ENCODE results near the gene TTC13. TPM values are rescaled to one million over a fixed set of nuclear protein-coding genes. Genes with fewer than 3 reads are reported as not detected.

Gene TTC13
- total RNA-seq, 1 experiment from 2014 or later: 30.1 TPM

DNA sequence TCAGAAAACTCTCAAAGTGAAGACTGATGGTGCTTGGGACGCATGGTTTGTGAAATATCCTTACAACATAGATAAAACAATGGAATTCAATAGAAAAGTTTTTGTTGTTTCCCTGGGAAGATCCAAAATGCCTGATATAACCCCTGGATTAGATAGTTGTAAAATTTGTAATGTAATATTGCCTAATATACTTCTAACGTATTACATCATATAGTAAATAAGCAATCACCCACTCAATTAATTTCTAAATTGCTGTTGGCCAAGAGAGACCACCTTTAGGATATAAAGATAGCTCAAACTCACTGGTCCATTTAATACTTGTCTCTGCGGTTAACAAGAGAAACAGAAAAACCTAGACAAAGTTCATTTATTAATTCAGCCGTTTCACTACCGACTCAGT lies 42.2 kb downstream of the TTC13 start:
- intact Hi-C loops (cut with micrococcal nuclease; ENCODE audit: unreplicated experiment): no loop called here
- no peak for DNase-seq (ENCODE audit: low spot score)
- Histone ChIP-seq H3K4me1 (ENCODE audit: insufficient read depth, low read length, poor library complexity, severe bottlenecking) (no peaks in the 10 kb centered on the region), H3K9me3 (ENCODE audit: low read depth, low read length, poor library complexity, severe bottlenecking) (no peaks in the 10 kb centered on the region), H3K27me3 (replicated peaks; ENCODE audit: insufficient read depth, low read depth, low read length, poor library complexity) (no peaks in the 10 kb centered on the region), H3K36me3 (ENCODE audit: insufficient read depth, low read length, poor library complexity, severe bottlenecking) (no peaks in the 10 kb centered on the region), H3K27ac (ENCODE audit: low read depth, low read length, poor library complexity, severe bottlenecking) (no peak overlapping the region), H3K4me3 (ENCODE audit: low read depth, low read length, poor library complexity, severe bottlenecking) (no peak overlapping the region)
- ChIA-PET CTCF (no interaction called here), POLR2A (ENCODE audit: low non-redundant PET) (no interaction called here)
- no TSS peak for BruUV-seq (replicated peaks)
- no peak for TF ChIP-seq EZH2 (IDR thresholded peaks at IDR 0.05; ENCODE audit: borderline replicate concordance, low read depth, low read length, poor library complexity, severe bottlenecking)
- no peak for TF ChIP-seq CTCF (conservative IDR thresholded peaks at IDR 0.05; ENCODE audit: low read depth, low read length)

DNA sequence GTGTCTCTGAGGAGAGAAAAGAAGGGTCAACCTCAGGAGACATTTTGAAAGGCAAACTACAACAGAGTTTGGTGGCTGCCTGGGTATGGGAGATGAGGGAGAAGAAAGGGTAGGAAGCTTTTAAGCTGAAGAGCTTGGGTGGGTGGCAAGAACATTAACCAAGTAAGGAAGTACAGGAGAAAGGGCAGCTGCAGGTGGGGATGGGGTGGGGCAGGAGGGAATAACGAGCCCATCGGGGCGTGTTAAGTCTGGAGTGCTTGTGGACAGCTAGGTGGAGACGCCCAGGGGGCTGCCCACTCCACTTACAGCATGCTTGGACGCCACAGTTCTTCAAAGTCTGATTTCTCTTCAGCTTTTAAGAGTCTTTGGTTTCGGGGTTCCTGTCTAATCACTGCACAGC lies 42.8 kb downstream of the TTC13 start:
- no peaks in the 10 kb centered on the region for H3K4me1 ChIP-seq (ENCODE audit: insufficient read depth, low read length, poor library complexity, severe bottlenecking)
- H3K27ac ChIP-seq (ENCODE audit: low read depth, low read length, poor library complexity, severe bottlenecking): no peak overlapping the region
- ChIA-PET POLR2A (ENCODE audit: low non-redundant PET) (no interaction called here), CTCF (no interaction called here)
- H3K36me3 ChIP-seq (ENCODE audit: insufficient read depth, low read length, poor library complexity, severe bottlenecking): no peaks in the 10 kb centered on the region
- no peak for DNase-seq (ENCODE audit: low spot score)
- H3K4me3 ChIP-seq (ENCODE audit: low read depth, low read length, poor library complexity, severe bottlenecking): no peak overlapping the region
- BruUV-seq (replicated peaks): no TSS peak
- H3K9me3 ChIP-seq (ENCODE audit: low read depth, low read length, poor library complexity, severe bottlenecking): no peaks in the 10 kb centered on the region
- intact Hi-C loops (cut with micrococcal nuclease; ENCODE audit: unreplicated experiment): no loop called here
- no peaks in the 10 kb centered on the region for H3K27me3 ChIP-seq (replicated peaks; ENCODE audit: insufficient read depth, low read depth, low read length, poor library complexity)
- TF ChIP-seq EZH2 (IDR thresholded peaks at IDR 0.05; ENCODE audit: borderline replicate concordance, low read depth, low read length, poor library complexity, severe bottlenecking): no peak
- TF ChIP-seq CTCF (conservative IDR thresholded peaks at IDR 0.05; ENCODE audit: low read depth, low read length): no peak

DNA sequence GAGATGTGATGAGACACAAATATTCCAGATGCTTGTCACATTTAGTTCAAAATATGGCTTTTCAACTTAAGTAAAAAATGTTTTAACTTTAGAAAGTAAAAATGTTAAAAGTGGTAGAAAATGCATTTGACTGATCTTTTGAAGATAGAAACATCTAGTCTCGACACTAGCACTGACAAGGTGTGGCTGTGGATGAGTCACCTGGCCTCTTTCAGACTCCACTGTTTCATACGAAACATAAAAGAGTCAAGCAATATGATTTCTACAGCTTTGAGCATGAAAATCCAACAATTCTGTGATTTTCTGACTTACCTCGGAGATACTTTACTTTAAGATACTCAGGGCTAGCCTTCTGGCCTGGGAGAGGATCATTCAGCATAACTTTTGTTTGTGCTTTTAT lies 47.7 kb downstream of the TTC13 start:
- ChIA-PET POLR2A (ENCODE audit: low non-redundant PET) (no interaction called here), CTCF (no interaction called here)
- no peak overlapping the region for H3K4me3 ChIP-seq (ENCODE audit: low read depth, low read length, poor library complexity, severe bottlenecking)
- DNase-seq (ENCODE audit: low spot score): no peak
- H3K9me3 ChIP-seq (ENCODE audit: low read depth, low read length, poor library complexity, severe bottlenecking): no peaks in the 10 kb centered on the region
- H3K27me3 ChIP-seq (replicated peaks; ENCODE audit: insufficient read depth, low read depth, low read length, poor library complexity): no peaks in the 10 kb centered on the region
- intact Hi-C loops (cut with micrococcal nuclease; ENCODE audit: unreplicated experiment): no loop called here
- no TSS peak for BruUV-seq (replicated peaks)
- no peak overlapping the region for H3K27ac ChIP-seq (ENCODE audit: low read depth, low read length, poor library complexity, severe bottlenecking)
- H3K4me1 ChIP-seq (ENCODE audit: insufficient read depth, low read length, poor library complexity, severe bottlenecking): no peaks in the 10 kb centered on the region
- peaks cover 9% of the 10 kb centered on the region for H3K36me3 ChIP-seq (ENCODE audit: insufficient read depth, low read length, poor library complexity, severe bottlenecking)
- TF ChIP-seq CTCF (conservative IDR thresholded peaks at IDR 0.05; ENCODE audit: low read depth, low read length): no peak
- no peak for TF ChIP-seq EZH2 (IDR thresholded peaks at IDR 0.05; ENCODE audit: borderline replicate concordance, low read depth, low read length, poor library complexity, severe bottlenecking)
